GM21526 (cell line): ENCODE data around the gene HRC.
"Not testable (repeated sequence)": the region's sequence is repeated elsewhere in the genome, so short reads cannot be mapped to it uniquely, and the experiment has no call there.

ENCODE experiments used
- ATAC-seq: cut with Tn5 transposase; IDR thresholded peaks from one replicate; pipeline ENCODE4 v1.9.1; 2021; ENCODE audit warnings: moderate library complexity; ENCODE audit not compliant: unreplicated experiment, low FRiP score

The HRC gene, protein sequence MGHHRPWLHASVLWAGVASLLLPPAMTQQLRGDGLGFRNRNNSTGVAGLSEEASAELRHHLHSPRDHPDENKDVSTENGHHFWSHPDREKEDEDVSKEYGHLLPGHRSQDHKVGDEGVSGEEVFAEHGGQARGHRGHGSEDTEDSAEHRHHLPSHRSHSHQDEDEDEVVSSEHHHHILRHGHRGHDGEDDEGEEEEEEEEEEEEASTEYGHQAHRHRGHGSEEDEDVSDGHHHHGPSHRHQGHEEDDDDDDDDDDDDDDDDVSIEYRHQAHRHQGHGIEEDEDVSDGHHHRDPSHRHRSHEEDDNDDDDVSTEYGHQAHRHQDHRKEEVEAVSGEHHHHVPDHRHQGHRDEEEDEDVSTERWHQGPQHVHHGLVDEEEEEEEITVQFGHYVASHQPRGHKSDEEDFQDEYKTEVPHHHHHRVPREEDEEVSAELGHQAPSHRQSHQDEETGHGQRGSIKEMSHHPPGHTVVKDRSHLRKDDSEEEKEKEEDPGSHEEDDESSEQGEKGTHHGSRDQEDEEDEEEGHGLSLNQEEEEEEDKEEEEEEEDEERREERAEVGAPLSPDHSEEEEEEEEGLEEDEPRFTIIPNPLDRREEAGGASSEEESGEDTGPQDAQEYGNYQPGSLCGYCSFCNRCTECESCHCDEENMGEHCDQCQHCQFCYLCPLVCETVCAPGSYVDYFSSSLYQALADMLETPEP

DNA sequence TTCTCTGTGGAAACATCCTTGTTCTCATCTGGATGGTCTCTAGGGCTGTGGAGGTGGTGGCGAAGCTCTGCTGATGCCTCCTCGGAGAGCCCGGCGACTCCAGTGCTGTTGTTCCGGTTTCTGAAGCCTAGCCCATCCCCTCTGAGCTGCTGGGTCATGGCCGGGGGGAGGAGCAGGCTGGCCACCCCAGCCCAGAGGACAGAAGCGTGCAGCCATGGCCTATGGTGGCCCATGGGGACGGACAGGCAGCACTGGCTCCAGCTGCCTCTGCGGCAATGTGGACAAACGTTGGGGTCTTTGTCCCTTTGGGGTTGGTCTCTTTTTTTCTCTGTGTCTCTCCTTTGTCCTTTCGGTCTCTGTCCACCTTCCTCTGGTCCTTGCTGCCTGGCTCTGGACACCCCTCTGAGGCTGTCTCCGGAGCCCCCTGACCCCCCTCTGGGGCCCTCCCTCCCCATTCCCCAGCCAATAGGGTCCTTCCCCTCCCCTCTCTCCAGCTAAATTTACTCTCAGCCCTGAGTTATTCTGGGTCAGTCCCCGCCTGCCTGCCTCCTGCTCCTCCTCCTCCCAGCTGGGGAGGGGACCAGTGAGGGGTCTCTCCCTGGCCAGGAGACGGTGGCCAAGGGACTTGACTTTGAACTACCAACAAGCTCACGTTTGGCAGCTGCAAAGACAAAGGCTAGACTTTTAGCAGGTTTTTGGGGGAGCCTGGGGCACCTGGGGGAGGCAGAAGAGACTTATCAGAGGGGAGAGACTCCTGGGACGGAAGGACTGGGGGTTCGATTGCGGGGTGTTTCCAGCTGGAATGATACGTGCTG is at the start of gene HRC:
Gene HRC, minus strand, starts transcription at position 392 of the 815 bp plus-strand sequence. Its CDS starts 159 bp downstream, at position 233.
- ATAC-seq = no peak

DNA sequence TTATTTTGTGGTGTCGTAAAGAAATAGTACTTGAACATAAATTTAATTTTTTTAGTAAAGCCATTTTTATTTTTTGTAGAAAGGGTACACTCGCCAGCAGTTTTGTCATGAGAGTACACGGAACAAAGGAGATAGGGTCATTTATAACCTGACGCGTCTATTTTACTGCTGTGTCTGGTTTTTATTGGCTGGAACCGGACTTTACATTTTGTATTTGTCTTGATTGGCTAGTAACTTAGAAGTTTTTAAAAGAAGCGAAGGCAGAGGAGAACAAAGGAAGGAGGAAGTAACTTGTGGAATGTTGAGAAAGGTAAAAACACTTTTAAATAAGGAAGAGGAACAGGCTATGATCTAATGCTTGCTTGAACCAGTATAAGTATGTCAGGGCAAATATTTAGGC is 45.8 kb upstream of the HRC start:
- ATAC-seq = no peak

DNA sequence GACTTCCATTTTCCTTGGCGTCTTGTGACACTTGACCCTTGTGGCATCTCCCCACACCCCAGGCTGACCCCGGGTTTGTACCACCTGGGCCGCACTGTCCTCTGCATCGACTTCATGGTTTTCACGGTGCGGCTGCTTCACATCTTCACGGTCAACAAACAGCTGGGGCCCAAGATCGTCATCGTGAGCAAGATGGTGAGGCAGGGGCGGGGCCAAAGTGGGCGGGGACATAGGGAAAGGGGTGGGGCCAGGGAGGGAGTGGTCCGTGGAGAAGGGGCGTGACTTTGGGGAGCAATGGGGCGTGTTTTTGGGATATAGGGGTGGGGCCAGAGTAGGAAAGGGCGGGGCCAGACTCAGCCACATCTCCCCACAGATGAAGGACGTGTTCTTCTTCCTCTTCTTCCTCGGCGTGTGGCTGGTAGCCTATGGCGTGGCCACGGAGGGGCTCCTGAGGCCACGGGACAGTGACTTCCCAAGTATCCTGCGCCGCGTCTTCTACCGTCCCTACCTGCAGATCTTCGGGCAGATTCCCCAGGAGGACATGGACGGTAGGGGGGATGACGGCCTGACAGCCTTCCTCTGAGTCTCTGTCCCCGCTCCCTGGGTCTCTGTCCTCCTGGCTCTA is 45.2 kb upstream of the HRC start:
- no peak for ATAC-seq

DNA sequence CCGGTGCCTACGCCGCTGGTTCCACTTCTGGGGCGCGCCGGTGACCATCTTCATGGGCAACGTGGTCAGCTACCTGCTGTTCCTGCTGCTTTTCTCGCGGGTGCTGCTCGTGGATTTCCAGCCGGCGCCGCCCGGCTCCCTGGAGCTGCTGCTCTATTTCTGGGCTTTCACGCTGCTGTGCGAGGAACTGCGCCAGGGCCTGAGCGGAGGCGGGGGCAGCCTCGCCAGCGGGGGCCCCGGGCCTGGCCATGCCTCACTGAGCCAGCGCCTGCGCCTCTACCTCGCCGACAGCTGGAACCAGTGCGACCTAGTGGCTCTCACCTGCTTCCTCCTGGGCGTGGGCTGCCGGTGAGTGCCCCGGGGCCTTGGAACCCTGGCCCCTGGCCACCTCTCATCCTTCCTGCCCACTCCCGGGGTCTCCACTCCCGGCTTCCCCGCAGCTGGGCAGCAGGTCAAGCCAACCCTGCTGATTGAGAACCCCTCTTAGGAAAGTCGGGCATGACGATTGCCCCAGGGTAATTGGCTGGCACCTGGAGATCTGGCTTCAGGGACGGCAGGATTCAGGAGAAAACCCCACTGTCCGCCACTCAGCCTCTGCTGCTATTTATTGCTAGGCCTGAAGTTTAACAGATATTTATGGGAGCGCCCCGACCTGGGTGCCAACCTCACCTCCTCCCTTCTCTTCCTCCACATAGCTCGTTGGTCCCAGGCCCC is 41.5 kb upstream of the HRC start:
- ATAC-seq = no peak

DNA sequence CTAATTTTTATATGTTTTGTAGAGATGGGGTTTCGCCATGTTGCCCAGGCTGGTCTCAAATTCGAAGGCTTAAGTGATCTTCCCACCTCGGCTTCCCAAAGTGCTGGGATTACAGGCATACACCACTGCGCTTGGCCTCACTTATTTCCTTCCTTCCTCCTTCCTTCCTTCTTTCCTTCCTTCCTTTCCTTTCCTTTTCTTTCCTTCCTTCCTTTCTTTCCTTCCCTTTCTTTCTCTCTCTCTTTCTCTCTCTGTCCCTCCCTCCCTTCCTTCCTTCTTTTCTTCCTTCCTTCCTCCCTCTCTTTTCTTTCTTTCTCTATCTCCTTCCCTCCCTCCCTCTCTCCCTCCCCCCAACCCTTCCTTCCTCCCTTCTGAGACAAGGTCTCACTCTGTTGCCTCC is 39.2 kb upstream of the HRC start:
- no peak for ATAC-seq

DNA sequence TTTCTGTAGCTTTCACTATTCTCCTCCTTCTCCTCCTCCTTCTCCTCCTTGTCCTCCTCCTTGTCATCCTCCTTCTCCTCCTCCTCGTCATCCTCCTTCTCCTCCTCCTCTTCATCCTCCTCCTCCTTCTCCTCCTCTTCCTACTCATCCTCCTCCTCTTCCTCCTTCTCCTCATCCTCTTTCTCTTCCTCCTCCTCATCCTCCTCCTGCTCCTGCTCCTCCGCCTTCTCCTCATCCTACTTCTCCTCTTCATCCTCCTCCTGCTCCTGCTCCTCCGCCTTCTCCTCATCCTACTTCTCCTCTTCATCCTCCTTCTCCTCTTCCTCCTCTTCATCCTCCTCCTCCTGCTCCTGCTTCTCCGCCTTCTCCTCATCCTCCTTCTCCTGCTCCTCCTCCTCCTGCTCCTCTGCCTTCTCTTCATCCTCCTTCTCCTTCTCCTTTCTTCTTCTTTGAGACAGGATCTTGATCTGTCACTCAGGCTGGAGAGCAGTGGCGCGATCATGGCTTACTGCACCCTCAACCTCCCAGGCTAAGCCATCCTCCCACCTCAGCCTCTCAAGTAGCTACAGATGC is 38.7 kb upstream of the HRC start:
- no peak for ATAC-seq

DNA sequence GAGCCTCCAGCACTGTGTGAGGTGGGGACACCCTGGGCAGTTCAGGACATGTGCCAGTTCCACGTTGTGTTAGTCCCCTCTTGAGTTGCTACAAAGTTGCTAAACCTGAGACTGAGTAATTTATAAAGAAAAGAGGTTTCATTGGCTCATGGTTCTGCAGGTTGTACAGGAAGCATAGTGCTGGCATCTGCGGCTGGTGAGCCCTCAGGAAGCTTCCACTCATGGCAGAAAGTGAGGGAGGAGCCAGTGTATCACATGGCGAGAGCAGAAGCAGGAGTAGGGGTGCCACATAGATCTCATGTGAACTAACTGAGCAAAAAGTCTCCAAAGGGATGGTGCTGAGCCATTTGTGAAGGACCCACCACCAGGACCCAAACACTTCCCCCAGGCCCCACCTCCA is 35.6 kb upstream of the HRC start:
- no peak for ATAC-seq

DNA sequence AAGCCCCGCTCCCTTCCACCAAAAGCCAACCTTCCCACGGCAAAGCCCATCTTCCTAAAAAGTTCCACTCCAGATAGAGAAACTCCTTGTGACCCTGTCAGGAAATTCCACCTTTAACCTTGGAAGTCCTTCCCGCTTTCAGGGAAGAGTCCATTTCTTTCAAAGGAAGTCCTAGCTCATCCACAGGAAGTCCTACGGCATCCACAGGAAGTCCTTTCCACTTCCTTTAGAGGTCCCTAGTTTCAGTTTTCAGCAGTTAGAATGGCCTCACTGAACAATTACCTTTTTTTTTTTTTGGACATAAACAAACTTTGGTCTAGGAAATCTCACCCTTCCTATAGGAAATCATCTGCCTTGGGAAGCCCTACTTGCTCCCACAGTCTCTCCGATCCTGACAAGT is 34.1 kb upstream of the HRC start:
- no peak for ATAC-seq

DNA sequence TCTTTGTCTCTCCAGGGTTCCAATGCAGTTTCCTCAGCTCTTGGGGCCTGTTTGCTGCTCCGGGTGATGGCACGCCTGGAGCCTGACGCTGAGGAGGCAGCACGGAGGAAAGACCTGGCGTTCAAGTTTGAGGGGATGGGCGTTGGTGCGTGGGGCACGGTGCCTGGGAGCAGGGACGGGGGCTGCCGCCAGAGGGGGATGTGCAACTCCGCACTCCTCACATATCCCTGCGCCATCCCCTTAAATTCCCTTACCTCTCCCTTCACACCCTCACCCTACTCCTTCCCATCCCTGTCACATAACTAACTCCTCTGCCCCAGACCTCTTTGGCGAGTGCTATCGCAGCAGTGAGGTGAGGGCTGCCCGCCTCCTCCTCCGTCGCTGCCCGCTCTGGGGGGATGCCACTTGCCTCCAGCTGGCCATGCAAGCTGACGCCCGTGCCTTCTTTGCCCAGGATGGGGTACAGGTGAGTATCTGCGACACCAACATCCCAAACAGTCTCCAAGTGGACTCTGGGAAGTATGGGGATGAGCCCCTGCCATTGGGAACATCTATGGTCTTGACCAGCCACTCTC is 33.5 kb upstream of the HRC start:
- no peak for ATAC-seq

DNA sequence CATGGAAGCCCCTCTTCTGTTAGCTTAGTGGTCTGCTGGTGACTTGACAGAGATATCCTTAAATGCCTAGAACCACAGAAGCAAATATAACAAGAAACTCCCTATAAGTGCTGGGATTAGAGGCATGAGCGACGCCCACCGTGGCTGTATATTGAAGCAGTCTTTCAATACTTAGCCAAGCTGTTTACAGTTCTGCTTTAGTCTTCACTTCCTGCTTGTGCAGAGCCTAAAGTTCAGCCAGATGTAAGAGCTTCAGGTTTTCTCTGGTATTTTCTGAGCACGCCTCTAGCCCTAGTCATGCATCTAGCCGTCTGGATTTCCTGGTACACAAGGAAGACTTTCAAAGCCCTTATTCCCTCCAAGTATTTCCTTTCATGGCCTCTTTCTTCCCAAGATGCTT is 30.9 kb upstream of the HRC start:
- no peak for ATAC-seq

DNA sequence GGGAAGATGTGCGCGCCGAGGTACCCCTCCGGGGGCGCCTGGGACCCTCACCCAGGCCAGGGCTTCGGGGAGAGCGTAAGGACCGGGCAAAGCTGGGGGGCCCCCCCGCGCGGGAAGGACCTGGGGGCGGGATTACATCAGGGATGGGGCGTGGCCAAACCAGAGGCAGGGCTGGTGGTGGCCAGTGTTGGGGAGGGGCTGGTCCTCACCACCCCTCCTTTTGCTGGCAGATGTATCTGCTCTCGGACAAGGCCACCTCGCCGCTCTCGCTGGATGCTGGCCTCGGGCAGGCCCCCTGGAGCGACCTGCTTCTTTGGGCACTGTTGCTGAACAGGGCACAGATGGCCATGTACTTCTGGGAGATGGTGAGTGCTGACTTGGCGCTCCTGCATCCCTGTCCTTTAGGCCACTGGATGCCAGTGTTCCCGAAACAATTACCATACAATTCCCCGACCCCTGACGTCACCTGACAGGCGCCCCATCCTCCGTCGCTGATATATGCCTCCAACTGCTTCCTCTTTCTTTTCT is 27.7 kb upstream of the HRC start:
- no peak for ATAC-seq

DNA sequence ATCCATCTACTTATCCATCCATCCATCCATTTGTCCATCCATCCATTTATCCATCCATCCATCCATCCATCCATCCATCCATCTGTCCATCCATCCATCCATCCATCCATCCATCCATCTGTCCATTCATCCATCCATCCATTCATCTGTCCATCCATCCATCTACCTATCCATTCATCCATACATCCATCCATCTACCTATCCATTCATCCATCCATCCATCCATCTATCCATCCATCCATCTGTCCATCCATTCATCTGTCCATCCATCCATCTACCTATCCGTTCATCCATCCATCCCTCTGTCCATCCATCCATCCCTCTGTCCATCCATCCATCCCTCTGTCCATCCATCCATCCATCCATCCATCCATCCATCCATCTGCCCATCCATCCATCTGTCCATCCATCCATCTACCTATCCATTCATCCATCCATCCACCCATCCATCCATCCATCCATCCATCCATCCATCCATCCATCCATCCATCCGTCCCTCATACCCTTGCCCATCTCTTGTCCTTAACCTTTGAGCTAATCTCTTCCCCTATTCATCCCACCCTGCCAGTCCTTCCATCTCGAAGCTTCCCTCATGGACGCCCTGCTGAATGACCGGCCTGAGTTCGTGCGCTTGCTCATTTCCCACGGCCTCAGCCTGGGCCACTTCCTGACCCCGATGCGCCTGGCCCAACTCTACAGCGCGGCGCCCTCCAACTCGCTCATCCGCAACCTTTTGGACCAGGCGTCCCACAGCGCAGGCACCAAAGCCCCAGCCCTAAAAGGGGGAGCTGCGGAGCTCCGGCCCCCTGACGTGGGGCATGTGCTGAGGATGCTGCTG is 27.0 kb upstream of the HRC start:
- not testable (repeated sequence) for ATAC-seq

DNA sequence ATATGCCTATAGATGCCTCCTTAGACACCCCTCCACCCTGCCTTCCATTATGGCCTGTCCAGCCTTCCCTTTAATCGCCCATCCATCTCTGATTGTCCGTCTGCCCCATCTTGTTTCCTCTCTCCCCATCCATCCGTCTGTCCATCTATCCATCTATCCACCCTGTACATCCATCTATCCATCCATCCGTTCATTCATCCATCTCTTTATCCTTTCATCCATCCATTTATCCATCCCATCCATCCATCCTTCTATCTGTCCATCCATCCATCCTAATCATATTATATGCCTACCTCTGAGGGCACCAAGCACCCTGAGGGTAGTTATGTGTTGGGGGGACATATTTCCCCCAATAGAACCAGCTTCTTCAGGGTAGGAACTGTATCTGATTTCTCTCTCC is 25.5 kb upstream of the HRC start:
- ATAC-seq = no peak

DNA sequence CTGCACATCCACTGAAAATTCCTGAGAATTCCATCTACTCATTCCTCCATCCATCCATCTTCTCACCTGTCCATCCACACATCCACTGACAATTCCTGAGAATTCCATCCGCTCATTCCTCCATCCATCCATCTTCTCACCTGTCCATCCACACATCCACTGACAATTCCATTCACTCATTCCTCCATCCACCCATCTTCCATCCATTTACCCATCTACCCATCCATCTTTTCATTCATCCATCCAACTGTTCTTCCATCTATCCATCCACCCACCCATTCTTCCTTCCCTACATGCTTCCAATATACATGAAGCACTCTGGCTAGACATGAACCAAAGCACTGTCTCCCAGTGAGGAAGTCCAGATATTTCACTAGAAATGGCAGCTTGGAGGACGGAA is 18.0 kb upstream of the HRC start:
- no peak for ATAC-seq

DNA sequence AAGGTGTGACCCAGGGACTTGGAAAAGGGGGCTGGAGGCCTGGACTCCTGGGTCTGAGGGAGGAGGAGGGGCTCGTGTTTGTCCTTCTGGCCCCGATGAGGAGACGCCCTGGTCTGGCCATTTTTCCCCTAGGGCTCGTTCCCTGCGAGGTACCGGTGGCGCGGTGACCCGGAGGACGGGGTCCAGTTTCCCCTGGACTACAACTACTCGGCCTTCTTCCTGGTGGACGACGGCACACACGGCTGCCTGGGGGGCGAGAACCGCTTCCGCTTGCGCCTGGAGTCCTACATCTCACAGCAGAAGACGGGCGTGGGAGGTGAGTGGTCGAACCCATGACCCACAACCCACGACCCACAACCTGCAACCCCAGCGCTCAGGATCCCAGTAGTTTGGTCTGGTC is 13.2 kb upstream of the HRC start:
- no peak for ATAC-seq

DNA sequence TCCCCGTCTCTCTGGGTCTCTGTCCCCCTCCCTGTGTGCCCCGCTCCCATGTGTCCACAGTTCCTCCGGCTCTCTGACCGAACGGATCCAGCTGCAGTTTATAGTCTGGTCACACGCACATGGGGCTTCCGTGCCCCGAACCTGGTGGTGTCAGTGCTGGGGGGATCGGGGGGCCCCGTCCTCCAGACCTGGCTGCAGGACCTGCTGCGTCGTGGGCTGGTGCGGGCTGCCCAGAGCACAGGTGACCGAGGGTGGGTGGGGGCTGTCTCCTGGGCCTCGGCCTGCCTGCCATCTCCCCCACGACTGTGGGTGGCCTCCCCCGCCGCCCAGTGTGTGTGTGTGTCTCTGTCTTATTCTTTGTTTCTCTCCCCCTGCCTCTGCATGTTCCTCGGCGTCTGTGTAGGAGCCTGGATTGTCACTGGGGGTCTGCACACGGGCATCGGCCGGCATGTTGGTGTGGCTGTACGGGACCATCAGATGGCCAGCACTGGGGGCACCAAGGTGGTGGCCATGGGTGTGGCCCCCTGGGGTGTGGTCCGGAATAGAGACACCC is 12.7 kb upstream of the HRC start:
- ATAC-seq = no peak

DNA sequence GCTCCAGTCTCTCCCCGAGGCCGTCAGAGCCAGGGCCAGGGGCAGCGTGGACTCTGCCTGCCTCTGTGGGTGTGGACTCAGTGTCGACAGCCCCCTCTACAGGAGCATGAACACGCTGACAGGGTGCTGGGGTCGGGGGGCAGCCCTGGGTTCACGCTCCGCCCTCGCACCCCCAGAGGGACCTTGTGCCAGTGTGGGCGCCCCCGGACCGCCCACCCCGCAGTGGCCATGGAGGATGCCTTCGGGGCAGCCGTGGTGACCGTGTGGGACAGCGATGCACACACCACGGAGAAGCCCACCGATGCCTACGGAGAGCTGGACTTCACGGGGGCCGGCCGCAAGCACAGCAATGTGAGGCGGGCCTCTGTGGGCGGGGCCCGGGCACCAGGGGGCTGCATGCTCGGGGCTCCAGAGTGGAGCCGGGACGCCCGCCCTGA is 10.7 kb upstream of the HRC start:
- ATAC-seq = no peak

DNA sequence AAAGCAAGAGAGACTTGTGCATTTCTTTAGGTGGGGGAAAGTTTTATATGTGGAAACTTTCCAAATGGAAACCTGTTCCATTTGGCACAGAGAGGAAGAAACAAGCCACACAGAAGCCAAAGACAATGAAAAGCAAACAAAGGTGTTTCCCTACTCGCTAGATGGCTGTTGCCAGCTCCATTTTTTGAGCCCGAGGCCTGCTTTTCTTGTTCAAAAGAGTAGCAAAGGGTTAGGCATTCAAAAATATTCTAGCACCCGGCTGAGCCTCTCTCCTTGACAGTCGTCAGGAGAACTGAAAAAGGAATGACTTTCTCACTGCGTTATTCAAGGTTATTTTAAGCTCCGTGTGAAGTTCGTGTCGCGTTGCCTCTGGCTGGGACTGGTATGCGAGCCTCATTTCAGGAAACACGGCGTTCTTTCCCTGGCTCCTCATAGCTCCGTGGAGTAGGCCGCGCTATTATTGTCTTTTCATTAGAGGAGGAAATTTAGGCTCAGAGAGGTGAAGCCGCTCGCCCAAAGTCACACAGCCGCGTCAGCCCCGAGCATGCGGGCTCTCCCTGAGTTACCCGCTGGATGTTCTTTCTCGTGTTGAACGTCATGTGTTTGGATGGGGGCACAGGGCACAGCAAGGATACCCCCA is 10.0 kb upstream of the HRC start:
- ATAC-seq = no peak
